NOMO-1 treated with DMSO at 0.1 percent for 48 hours (cell line): ENCODE measurements around the gene SRC.

Source experiments
- DNase-seq: peaks from one replicate; lab custom pipeline; 2025; ENCODE audit not compliant: unreplicated experiment; lab: John Stamatoyannopoulos, UW

Gene SRC

GRCh38 chr20:37422791-37423286, 76.9 kb downstream of the SRC start:
- no peak for DNase-seq

GRCh38 chr20:37423545-37423944, 77.6 kb downstream of the SRC start:
- no peak for DNase-seq

- no peak for DNase-seq
These were observed 78.3 kb downstream of the SRC start for GRCh38 chr20:37424062-37424851.

GRCh38 chr20:37425103-37425625, 79.2 kb downstream of the SRC start:
- DNase-seq, result no peak

- DNase-seq, result no peak
These were observed 80.2 kb downstream of the SRC start for GRCh38 chr20:37426106-37426505.

- DNase-seq, result no peak
These were observed 81.0 kb downstream of the SRC start for GRCh38 chr20:37426978-37427377.

- DNase-seq, result no peak
These were observed 84.1 kb downstream of the SRC start for GRCh38 chr20:37430044-37430443.

GRCh38 chr20:37430778-37431460, 85.0 kb downstream of the SRC start:
- no peak for DNase-seq

GRCh38 chr20:37431786-37432185, 85.8 kb downstream of the SRC start:
- no peak for DNase-seq

- no peak for DNase-seq
These were observed 86.7 kb downstream of the SRC start for GRCh38 chr20:37432606-37433005.

- DNase-seq, result no peak
These were observed 89.7 kb downstream of the SRC start for GRCh38 chr20:37435607-37436006.

GRCh38 chr20:37436527-37437186, 90.7 kb downstream of the SRC start:
- no peak for DNase-seq

GRCh38 chr20:37437676-37438075, 91.7 kb downstream of the SRC start:
- DNase-seq, result no peak

- no peak for DNase-seq
These were observed 92.7 kb downstream of the SRC start for GRCh38 chr20:37438464-37439222.

- DNase-seq, result no peak
These were observed 93.4 kb downstream of the SRC start for GRCh38 chr20:37439223-37439933.

- no peak for DNase-seq
These were observed 95.1 kb downstream of the SRC start for GRCh38 chr20:37441023-37441422.

- no peak for DNase-seq
These were observed 96.6 kb downstream of the SRC start for GRCh38 chr20:37442547-37442946.

- no peak for DNase-seq
These were observed 97.0 kb downstream of the SRC start for GRCh38 chr20:37442986-37443385.

GRCh38 chr20:37443596-37443995, 97.7 kb downstream of the SRC start:
- no peak for DNase-seq

GRCh38 chr20:37445041-37445440, 99.1 kb downstream of the SRC start:
- DNase-seq, result no peak
